ENCODE data around the gene PARP12.

The PARP12 gene

DNA sequence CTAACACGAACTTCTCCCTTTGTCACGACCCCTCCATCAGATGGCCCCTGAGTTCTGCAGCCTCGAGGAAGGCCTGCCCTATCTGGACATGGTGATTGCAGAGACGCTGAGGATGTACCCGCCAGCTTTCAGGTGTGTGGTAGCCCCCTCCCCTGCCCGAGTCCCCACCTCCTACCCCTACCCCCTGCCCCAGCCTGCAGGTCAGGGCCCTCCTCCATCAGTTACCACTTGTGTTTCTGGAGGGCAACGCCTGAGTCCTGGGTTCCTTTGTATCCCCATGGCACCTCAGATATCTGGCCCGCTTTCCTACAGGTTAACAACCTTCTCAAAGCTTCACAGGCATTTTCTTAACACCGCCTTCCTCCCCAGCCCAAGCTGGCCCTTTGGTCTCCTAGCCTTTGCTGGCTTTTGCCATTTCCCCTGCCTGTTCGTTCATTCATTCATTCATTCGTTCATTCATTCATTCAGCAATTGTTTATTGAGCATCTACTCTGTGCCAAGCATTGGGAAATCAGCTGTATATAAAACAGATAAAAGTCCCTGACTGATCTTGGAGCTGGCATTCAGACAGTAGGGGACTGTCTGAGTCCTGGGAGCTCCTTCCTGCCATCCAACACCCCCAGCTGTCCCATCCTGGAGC lies 55.6 kb downstream of the PARP12 start:
- DNase-seq (ENCODE audit: extremely low read depth, low read depth): no peak
- TF ChIP-seq, protein P1, sequence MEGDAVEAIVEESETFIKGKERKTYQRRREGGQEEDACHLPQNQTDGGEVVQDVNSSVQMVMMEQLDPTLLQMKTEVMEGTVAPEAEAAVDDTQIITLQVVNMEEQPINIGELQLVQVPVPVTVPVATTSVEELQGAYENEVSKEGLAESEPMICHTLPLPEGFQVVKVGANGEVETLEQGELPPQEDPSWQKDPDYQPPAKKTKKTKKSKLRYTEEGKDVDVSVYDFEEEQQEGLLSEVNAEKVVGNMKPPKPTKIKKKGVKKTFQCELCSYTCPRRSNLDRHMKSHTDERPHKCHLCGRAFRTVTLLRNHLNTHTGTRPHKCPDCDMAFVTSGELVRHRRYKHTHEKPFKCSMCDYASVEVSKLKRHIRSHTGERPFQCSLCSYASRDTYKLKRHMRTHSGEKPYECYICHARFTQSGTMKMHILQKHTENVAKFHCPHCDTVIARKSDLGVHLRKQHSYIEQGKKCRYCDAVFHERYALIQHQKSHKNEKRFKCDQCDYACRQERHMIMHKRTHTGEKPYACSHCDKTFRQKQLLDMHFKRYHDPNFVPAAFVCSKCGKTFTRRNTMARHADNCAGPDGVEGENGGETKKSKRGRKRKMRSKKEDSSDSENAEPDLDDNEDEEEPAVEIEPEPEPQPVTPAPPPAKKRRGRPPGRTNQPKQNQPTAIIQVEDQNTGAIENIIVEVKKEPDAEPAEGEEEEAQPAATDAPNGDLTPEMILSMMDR (IDR thresholded peaks at IDR 0.05; ENCODE audit: low read depth, low read length): no peak

DNA sequence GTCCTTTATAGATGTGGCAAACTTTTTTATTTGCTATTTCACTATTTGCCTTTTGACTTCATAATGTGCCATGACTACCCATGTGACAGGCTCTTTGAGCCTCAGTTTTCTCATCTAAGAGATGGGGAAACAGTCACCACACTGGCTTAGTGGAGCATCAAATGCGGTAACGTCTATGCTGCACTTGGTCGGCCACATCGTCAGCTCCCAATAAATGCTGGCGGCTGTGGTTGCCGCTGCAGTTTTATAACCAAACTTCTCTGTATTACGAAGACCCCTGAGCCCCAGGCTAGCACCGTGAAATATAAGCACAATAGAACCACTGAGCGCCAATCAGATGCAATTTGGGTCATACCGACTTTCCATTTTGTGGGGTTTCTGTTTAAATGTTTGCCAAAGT lies 56.2 kb downstream of the PARP12 start:
- DNase-seq (ENCODE audit: extremely low read depth, low read depth): no peak
- TF ChIP-seq, protein P1 (IDR thresholded peaks at IDR 0.05; ENCODE audit: low read depth, low read length): no peak

DNA sequence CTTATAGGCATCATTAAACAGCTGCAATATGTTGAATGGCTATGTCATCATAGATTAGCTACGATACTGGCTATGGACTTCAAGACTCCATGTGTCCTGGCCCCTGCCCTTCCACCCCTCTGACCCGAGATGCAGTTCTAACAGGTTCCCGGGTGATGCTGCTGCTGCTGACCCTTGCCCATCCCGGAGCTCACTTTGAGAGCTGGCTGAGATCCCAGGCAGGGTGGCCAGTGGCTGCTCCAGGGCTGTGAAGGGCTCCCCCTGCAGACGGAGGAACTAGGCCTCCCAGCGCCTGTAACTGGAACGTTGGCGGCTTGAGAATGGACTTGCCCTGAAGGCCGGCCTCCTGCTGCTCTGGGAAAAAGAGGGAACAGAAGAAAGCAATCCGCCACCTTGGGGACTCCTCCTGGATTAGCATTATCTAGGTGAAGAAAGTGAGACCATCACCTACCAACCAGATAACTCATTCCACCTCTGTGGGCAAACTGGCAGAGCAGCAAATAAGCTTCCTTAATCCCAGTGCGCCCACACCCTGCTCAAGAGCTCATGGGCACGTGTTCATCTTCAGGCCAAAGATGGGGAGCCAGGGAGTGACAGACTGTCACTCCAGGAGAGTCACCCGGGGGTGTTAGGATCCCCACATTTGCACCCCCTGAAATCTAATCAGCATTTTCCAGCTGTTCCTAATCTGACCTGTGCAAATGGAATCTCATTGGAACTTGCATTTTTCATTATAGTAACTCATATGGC lies 56.8 kb downstream of the PARP12 start:
- no peak for DNase-seq (ENCODE audit: extremely low read depth, low read depth)
- TF ChIP-seq, protein P1 (IDR thresholded peaks at IDR 0.05; ENCODE audit: low read depth, low read length): peak; percentile 28

DNA sequence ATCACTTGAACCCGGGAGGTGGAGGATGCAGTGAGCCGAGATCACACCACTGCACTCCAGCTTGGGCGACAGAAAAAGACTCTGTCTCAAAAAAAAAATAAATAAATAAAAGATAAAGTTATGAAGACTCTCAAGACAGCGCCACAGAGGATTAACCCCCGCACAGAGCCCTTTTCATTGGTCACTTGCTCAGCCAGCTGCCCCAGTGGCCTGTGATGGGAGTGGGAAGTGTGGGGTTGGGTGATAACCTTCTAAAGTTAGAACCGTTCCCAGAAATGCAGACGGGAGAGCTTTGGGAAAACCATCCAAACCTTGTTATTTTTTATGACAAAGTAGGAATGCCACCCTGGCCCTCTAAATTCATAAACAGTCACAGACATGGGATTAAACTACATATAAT lies 57.4 kb downstream of the PARP12 start:
- DNase-seq (ENCODE audit: extremely low read depth, low read depth): no peak
- TF ChIP-seq, protein P1 (IDR thresholded peaks at IDR 0.05; ENCODE audit: low read depth, low read length): no peak

DNA sequence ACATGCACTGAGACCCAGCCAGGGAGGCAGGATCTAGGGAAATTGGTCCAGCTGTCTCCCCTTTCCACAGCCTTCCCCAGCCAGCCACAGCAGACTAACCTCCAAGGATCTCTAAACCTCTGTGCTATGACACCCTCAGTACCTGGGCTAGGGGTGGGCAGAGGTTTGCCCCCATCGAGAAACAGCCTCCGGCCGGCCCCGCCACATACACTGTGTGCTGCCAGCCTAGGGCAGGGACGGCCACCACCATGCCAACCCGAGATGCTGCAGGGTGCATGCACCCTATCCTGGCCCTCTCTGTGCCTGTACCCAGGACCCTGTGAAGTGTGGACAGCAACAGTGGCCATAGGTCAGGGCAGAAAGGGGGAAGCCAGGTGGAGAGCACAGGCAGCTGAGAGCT lies 58.1 kb downstream of the PARP12 start:
- TF ChIP-seq, protein P1 (IDR thresholded peaks at IDR 0.05; ENCODE audit: low read depth, low read length): no peak
- no peak for DNase-seq (ENCODE audit: extremely low read depth, low read depth)

DNA sequence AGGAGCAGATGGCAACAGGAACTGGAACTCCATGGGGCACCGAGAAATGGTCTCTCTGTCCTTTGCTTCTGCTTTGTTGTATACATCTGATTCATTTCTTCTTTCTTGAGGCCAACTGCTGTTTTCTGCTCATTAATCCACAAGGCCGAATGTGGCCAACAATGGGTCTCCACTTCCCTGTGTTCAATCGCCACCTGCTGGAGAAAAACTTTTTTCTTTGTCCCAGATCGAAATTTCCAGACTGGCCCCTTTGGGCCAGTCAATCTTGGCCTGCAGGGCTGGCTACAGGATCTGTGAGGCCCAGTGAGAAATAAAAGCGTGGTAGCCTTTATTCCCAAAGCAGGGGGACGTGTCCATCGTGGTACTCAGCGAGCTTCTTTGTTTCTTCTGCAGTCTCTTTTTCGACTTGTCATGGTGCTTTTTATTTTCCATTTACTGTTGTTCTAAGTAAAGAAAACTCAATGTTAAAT lies 58.8 kb downstream of the PARP12 start:
- peak; percentile 23 for DNase-seq (ENCODE audit: extremely low read depth, low read depth)
- TF ChIP-seq, protein P1 (IDR thresholded peaks at IDR 0.05; ENCODE audit: low read depth, low read length): peak; percentile 53

DNA sequence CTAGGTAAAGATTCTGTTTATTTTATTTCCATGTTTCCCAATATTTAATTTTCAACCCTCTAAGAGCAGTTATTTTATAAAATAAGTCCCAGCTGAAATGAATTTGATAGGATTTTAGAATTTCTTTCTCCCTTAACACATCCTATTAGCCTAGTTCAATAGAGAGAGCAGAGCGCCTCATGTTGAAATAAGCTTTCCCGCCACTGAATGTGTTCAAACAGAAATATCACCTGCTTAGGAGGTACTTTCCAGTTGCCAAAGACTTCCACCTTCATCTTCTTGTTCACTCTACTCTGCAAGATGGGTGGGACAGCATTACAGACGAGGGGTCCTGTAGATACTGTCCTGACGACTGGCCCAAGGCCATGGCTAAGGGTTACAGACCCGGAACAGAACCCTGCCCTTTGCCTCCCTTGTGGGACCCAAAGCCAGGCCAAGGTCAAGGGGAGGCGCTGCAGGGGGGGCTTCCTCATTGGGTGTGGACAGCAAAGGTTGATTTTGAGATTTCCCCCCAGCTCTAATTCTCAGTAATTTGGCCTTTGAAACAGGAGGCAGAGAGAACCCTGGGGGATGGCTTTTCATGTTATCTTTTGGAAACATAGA lies 62.0 kb downstream of the PARP12 start:
- TF ChIP-seq, protein P1 (IDR thresholded peaks at IDR 0.05; ENCODE audit: low read depth, low read length): no peak
- no peak for DNase-seq (ENCODE audit: extremely low read depth, low read depth)

Measured in AG09319 (cell line).